Lower leg skin (tissue), 4 donors: ENCODE results near the gene UBE2D1. TPM values are rescaled to one million over a fixed set of nuclear protein-coding genes. Genes with fewer than 3 reads are reported as not detected.

ENCODE experiments used
- DNase-seq, 2 donors: peaks; one replicate each; pipeline ENCODE4 v3.0.0-alpha.2; 2019; ENCODE audit warnings: low spot score in 2 of 2
- H3K4me3 ChIP-seq: fragments of 200-600 bp; sonication (generic); 2 replicates; pipeline ENCODE4 v1.5.1; 2017; ENCODE audit warnings: mild to moderate bottlenecking, low read depth; ENCODE audit not compliant: poor library complexity, severe bottlenecking
- POLR2A ChIP-seq, 2 donors: fragments of 450-650 bp; IDR thresholded peaks; one replicate each; pipeline ENCODE4 v1.6.1; 2016 to 2017; ENCODE audit warnings: antibody characterized with exemption in 2 of 2, mild to moderate bottlenecking in 1 of 2, moderate library complexity in 1 of 2
- WGBS, 2 donors: methylation state at CpG; one replicate each; pipeline ENCODE4 v1.1.5; 2018; 5-methylcytosine and 5-hydroxymethylcytosine counted together
- intact Hi-C: fragments of 100-400 bp; cut with DNase I; formaldehyde crosslinking; loops from one replicate; pipeline ENCODE4 v1.15.0; 2023; ENCODE audit warnings: low total_unique reads
- total RNA-seq, 4 donors: library from RNA; depleted of rRNA; stranded (reverse); fragments of >200 nt; gene quantifications; one replicate each; pipeline ENCODE4 v1.1.0, GENCODE V29; 2016
- TF ChIP-seq, protein P1 (sequence below), 3 donors: fragments of 450-650 bp; IDR thresholded peaks; one replicate each; pipeline ENCODE4 v1.5.1; 2016; ENCODE audit warnings: antibody characterized with exemption in 3 of 3, mild to moderate bottlenecking in 3 of 3, moderate library complexity in 2 of 3

The UBE2D1 gene
- total RNA-seq, 4 donors from 2014 or later = 4.7 to 7.7 (median 6.3) TPM

DNA sequence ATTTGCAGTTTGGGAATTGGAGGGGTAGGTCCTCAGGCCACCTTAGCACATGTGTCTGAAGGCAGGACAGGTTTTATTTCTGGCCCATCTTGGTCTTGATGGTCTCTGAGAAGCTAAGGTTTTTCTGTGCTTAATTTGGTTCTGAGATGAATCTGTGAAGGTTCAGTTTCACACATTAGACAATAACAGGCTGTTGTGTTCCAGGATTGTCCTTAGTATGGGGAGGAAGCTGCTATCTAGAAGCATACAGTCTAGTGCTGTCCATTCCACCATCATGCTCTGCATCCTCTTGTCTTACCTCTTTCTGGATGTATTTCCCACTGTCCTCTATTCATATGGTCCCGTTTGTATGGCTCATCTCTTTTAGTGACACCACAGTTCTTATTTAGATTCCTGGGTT lies 7.1 kb downstream of the UBE2D1 start:
- DNase-seq = no peak
- TF ChIP-seq POLR2A (IDR thresholded peaks at IDR 0.05) = no peak
- TF ChIP-seq, protein P1, sequence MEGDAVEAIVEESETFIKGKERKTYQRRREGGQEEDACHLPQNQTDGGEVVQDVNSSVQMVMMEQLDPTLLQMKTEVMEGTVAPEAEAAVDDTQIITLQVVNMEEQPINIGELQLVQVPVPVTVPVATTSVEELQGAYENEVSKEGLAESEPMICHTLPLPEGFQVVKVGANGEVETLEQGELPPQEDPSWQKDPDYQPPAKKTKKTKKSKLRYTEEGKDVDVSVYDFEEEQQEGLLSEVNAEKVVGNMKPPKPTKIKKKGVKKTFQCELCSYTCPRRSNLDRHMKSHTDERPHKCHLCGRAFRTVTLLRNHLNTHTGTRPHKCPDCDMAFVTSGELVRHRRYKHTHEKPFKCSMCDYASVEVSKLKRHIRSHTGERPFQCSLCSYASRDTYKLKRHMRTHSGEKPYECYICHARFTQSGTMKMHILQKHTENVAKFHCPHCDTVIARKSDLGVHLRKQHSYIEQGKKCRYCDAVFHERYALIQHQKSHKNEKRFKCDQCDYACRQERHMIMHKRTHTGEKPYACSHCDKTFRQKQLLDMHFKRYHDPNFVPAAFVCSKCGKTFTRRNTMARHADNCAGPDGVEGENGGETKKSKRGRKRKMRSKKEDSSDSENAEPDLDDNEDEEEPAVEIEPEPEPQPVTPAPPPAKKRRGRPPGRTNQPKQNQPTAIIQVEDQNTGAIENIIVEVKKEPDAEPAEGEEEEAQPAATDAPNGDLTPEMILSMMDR (IDR thresholded peaks at IDR 0.05) = no peak
- intact Hi-C loops = no loop called here
- H3K4me3 ChIP-seq = no peak overlapping the region
- 80 to 81% methylated on average over 1 of the region's 1 CpG for WGBS, 2 donors

- intact Hi-C loops = no loop called here
- WGBS, 2 donors = 44 to 55% methylated on average over 1 of the region's 1 CpG
- DNase-seq = no peak
- TF ChIP-seq, protein P1 (IDR thresholded peaks at IDR 0.05) = no peak
- TF ChIP-seq POLR2A (IDR thresholded peaks at IDR 0.05) = no peak
- no peak overlapping the region for H3K4me3 ChIP-seq
Observed at GRCh38 chr10:58347967-58348366, 13.2 kb downstream of the UBE2D1 start.

GRCh38 chr10:58348571-58349033 lies 13.8 kb downstream of the UBE2D1 start:
- WGBS, 2 donors = 94% methylated on average over 2 of the region's 2 CpGs
- H3K4me3 ChIP-seq = no peak overlapping the region
- DNase-seq = no peak
- intact Hi-C loops = no loop called here
- TF ChIP-seq, protein P1 (IDR thresholded peaks at IDR 0.05) = no peak
- no peak for TF ChIP-seq POLR2A (IDR thresholded peaks at IDR 0.05)

DNA sequence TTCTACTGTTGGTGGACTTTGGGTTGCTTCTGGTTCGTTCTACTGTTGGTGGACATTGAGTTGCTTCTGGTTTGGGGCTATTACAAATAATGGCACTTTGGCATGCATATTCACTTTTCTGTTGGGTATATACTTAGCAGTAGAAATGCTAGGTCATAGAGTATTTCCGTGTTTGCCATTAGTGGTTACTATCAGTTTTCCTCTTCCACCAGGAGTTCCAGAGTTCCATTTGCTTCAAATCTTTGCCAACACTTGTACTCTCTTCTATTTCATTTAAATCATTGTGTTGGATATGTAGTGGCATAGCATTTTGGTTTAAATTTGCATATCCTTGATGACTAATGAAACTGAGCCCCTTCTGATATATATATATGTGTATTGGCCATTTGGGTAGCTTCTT lies 15.2 kb downstream of the UBE2D1 start:
- DNase-seq = no peak
- intact Hi-C loops = no loop called here
- H3K4me3 ChIP-seq = no peak overlapping the region
- WGBS, 2 donors = 93 to 97% methylated on average over 2 of the region's 2 CpGs
- TF ChIP-seq, protein P1 (IDR thresholded peaks at IDR 0.05) = no peak
- TF ChIP-seq POLR2A (IDR thresholded peaks at IDR 0.05) = no peak

DNA sequence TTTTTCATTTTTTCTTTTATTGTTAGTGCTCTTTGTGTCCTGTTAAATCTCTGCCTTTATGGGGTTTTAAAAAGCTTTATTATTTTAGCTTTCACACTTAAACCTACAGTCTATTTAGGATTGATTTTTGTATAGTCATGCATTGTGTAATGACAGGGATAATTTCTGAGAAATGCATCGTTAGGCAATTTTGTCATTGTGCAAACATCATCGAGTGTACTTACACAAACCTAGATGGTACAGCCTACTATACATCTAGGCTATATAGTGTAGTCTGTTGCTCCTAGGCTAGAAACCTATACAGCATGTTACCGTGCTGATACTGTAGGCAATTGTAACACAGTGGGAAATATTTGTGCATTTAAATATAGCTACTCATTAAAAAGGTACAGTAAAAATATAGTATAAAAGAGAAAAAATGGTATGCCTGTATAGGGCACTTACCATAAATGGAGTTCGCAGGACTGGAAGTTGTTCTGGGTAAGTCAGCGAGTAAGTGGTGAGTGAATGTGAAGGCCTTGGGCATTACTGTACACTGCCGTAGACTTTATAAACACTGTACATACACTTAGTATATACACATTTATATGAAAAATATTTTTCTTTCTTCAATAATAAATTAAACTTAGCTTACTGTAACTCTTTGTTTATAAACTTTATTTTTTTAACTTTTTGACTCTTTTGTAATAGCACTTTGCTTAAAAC lies 16.0 kb downstream of the UBE2D1 start:
- H3K4me3 ChIP-seq = no peak overlapping the region
- intact Hi-C loops = no loop called here
- 82 to 85% methylated on average over 6 of the region's 6 CpGs for WGBS, 2 donors
- DNase-seq = no peak
- no peak for TF ChIP-seq POLR2A (IDR thresholded peaks at IDR 0.05)
- TF ChIP-seq, protein P1 (IDR thresholded peaks at IDR 0.05) = no peak
